GM20431 (cell line): ENCODE data around the gene HACL1.
"Not testable (repeated sequence)": the region's sequence is repeated elsewhere in the genome, so short reads cannot be mapped to it uniquely, and the experiment has no call there.

Source experiments
- in situ Hi-C: fragments of 300-500 bp; cut with MseI, MboI; formaldehyde crosslinking; loops from one replicate; pipeline ENCODE4 v1.15.0; 2020; ENCODE audit warnings: low sequenced_read_pairs; ENCODE audit not compliant: unreplicated experiment

Gene HACL1

DNA sequence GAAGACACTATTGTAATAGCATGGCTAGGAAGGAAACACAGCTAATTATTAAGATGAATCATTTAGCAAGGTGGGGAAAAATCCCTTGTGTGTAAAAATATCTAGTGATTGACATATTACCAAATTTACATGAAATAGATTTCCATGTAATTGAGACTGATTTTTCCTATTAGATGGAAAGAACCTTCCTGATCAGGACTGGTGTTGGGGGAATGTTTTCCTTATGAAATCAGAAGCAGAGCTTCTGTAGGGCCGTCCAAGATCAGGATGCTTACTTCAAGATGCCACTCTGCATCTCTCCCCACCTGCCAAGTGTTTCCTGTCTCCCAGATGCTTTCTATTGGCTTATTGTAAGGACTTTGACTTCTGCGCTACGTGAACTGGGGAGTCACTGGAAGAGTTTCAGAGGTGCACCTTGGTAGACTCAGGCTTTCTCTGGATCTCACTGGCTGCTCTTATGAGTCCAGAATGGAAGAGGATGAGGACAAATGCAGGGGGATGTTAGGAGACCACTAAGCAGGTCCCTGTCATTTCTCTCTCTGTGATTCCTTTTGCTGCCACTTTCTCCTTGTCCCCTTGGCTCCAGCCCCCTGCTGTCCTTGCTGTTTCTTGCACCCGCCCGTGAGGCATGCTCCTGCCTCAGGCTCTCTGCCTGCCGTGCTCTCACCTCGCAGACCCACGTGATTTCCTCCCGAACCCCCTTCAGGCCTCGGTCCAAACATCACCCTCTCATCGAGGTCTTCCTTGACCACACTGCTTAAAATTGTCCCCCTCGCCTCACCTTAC is 30.2 kb upstream of the HACL1 start:
- in situ Hi-C loops = loop anchor here (25.0 kb wide), 1 partner anchor 181 kb away; no protein-coding TSS in a partner anchor

DNA sequence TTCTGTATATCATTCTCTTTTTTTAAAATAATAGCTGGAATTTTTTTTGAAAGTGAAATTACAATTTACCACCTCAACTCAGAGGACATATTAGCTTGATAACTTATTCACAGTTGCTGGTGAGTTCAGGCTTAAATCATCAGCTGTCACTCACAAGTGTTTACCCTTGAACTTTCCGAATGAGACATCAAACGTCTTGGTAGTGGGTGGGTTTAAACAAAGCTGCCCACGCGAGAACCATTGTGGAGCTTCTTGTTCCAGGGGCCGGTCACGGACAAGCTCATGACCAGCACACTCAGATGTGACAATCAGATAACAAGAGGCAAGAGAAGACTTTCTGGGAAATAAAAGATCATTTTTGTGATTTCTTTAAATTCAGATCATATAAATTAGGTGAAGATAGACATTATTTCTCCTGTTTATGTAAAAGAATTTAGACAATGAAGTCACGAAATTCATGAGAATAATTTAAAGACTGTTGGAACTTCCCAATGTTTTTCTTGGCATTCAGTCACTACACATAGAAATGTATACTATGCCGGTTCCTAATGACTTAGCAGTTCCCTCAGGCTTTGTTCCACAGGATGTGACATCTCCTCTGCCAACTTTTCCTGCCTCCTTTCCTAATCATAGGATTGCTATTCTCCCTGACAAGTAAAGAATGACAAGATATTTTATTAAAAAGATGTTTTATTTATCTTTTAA is 29.4 kb upstream of the HACL1 start:
- in situ Hi-C loops = loop anchor here (25.0 kb wide), 1 partner anchor 182 kb away; no protein-coding TSS in a partner anchor

DNA sequence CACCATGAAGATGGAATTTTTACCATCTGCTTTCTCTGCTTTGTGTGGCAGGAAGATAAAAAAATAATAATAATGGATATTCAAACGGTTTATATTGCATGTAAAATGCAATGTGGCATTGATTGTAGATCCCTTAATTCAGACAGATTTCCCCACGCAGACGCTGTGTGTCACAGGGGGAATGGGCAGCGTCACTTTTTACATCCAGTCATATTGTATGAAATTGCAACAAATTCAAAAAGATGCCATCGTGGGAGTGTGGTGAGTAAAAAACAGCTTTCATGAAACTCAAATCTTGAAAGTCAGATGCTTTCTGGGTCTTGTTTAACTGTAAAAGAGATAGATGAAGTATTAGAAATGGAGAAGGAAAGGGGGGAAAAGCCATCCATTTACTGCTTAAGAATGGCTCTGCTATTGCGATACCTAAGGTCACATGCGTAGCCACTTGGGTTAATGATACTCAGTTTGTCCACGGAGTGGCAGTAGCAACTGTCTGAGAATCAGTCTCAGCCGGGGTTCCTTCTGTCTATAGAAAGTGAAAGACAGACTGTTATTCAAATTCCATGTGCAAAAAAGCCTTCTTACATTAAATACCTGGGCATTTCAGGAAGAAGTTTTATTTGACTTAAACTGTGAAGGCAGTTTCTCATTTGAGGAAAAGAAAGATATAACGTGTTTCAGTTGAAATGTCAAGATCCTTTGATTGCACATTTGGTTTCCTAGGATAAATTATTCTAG is 28.7 kb upstream of the HACL1 start:
- in situ Hi-C loops = loop anchor here (25.0 kb wide), 1 partner anchor 182 kb away; no protein-coding TSS in a partner anchor

DNA sequence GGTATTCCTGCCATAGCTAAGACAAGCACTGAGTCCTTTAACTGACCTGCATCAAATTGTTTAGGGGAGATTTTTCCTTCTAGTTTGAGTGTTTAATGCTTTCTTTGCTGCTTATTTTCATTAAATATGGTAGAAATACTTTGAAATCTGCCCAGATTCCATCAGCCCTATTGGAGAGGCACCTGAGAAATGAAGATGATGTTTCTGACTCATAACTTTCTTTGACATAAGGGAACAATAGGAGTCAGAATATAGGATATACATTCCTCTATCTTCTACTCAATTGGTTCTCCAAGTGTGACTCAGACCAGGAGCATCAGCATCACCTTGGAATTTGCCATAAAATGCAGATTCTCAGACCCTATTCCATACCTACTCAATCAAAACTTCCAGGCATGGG is 27.6 kb upstream of the HACL1 start:
- in situ Hi-C loops = loop anchor here (25.0 kb wide), 1 partner anchor 183 kb away; no protein-coding TSS in a partner anchor

DNA sequence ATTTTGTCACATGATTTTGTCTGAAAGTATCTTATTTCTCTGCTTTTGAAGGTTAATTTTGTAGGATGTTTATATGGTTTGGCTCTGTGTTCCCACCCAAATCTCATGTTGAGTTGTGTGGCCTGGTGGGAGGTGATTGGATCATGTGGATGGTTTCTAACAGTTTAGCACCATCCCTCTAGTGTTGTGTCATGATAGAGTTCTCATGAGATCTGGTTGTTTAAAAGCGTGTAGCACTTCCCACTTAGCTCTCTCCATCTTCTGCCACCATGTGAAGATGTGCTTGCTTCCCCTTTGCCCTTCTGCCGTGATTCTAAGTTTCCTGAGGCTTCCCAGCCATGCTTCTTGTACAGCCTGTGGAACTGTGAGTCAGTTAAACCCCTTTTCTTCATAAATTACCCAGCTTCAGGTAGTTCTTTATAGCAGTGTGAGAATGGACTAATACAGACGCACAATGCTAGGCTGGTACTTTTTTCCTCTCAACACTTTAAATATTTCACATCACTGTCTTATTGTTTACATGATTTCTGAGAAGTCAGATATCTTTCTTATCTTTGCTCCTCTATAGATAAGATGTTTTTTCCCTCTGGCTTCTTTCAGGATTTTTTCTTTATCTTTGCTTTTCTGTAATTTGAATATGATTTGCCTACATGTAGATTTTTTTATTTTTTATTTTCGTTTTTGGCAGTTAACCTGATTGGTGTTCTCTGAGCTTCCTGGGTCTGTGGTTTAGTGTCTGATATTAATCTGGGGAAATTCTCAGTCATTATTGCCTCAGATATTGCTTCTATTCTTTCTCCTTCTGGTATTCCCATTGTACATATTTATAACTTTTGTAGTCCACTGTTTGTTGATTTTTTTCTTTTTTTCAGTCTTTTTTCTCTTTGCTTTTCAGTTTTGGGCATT is 22.4 kb upstream of the HACL1 start:
- in situ Hi-C loops = no loop called here

DNA sequence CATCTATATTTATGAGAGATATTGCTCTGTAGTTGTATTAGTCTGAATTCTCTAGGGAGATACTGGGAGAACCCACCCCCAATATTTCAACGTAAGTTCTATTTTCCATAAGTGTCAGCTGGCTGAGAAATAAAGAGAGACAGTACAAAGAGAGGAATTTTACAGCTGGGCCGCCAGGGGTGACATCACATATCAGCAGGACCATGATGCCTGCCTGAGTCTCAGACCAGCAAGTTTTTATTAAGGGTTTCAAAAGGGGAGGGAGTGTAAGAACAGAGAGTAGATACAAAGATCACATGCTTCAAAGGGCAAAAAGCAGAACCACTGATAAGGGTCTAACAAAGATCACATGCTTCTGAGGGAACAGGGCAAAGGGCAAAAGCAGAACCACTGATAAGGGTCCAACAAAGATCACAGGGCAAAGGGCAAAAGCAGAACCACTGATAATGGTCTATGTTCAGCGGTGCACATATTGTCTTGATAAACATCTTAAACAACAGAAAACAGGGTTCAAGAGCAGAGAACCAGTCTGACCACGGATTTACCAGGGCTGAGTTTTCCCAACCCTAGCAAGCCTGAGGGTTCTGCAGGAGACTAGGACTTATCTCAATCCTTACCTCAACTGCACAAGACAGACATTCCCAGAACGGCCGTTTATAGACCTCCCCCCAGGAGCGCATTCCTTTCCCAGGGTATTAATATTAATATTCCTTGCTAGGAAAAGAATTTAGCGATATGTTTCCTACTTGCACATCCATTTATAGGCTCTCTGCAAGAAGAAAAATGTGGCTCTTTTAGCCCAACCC is 18.5 kb upstream of the HACL1 start:
- in situ Hi-C loops = not testable (repeated sequence)

DNA sequence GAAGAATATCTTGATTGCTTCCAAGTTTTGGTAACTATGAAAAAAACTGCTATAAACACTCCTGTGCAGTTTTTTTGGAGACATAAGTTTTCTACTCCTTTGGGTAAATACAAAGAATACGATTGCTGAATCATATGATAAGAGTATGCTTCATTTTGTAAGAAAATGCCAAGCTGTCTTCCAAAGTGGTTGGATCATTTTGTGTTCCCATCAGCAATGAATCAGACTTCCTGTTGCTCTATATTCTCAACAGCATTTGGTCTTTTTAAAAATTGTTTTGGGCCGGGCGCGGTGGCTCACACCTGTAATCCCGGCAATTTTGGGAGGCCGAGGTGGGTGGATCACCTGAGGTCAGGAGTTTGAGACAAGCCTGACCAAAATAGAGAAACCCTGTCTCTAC is 14.7 kb upstream of the HACL1 start:
- in situ Hi-C loops = no loop called here

DNA sequence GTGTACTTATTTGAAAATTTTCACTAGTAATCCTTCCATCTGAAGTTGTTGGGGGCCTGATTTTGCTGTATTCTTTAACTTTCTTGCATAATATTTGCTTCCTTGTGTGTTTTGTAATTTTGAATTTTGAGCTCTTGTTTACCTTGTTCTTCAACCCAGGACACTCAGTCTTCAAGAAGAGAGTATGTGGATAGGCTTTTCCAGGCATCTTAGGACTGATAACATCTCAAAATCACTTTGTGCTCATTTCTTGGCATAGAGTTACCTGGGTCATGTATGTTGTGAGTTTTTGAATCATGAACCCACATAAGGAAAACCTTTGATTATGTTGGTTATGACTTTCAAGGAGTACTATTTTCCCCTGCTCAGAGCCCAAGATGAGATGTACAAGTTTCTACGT is 13.6 kb upstream of the HACL1 start:
- in situ Hi-C loops = no loop called here

DNA sequence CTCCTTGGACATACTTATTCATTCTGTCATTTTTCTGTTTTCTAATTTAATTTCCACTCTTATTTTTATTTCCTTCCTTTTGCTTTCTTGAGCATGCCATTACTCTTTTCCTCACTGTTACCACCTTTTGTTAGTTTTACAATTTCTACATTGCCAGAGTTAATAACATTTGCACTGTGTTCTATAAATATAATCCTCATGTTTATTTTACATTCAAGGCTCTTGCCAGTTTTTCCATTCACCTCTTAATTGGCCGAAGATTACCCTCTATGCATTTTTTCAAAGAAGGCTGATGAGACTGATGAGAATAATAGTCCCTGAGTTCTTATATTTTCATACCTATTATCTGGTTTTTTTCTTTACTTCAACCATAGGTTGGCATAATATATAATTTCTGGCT is 10.6 kb upstream of the HACL1 start:
- in situ Hi-C loops = no loop called here

DNA sequence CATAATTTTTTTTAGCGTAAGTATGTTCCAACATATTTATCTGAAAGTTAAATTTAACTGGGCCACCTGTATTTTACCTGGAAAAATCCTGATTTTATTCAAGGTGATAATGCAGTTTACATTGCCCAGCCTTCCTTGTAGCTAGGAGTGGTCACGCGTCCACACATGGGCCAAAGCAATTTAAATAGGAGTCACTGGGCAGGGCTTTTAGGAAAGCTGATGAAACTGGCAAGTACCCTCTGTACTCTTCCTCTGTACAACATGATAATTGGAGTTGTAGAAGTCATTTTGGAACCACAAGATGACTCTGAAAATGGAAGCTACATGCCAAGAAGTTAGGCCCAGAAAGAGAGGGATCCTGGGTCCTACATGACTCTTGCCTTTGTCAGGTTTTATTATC is 9.6 kb upstream of the HACL1 start:
- in situ Hi-C loops = no loop called here

DNA sequence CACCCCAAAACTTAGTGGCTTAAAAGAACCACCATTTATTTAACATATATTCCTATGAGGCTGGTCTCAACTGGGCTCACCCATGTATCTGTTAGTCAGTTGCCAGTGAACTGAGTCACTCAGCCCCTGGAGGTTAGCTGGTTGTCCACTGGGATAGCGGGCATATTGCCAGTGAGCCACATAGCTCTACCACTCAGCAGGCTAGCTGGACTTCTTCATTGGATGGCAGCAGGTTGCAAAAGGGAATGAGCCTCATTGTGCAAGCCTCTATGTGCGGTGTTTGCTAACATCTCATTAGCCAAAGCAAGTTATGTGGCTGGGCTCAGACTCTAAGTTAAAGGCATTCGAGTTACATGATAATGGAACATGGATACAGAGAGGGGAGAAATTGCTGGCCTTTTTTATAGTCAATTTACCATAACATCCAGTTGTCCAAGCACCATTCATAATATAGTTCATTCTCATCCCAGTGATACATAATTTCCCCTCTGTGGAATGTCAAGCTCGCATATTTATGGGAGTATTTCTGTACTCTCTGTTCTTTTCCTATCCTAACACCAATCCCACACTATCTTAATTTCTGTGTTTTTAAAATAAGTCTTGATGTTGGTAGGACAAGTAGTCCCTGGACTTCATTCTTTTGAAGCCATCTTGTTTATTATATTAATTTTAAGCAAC is 8.9 kb upstream of the HACL1 start:
- in situ Hi-C loops = no loop called here

DNA sequence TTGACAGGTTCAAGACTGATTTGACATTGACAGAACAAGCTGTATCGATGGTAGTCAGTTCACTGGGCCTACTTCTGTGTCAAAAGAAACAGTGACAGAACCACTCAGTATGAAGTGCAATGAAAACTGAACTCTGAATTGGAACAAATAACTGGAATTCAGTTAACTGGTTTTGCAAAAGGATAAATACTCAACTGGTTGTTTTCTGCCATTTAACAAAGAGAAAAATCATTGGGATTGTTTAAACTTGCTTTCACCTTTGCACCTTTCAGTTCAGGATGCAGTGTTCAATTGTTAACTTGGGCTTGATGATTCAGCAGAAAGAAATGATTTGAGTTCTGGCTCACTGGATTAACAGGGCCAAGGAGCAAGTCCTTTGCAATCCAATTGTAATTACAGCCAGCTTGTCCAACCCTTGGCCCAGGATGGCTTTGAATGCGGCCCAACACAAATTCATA is 5.1 kb upstream of the HACL1 start:
- in situ Hi-C loops = no loop called here

DNA sequence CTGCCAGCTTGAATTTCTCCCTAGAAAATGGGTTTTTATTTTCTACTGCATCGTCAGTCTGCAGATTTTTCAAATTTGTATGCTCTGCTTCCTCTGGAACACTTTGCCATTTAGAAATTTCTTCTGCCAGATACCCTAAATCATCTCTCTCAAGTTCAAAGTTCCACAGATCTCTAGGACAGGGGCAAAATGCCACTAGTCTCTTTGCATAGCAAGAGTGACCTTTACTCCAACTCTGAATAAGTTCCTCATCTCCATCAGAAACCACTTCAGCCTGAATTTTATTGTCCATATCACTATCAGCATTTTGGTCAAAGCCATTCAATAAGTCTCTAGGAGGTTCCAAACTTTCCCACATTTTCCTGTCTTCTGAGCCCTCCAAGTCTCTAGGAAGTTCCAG is 3.2 kb upstream of the HACL1 start:
- in situ Hi-C loops = not testable (repeated sequence)

DNA sequence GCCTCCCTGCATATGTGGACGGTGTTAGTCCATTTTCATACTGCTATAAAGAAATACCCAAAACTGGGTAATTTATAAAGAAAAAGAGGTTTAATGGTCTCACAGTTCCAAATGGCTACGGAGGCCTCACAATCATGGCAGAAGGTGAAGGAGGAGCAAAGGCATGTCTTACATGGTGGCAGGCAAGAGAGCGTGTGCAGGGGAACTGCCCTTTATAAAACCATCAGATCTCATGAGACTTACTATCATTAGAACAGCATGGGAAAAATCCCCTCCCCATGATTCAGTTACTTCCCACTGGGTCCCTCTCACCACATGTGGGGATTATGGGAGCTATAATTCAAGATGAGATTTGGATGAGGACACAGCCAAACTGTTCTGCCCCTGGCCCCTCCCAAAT is 1.4 kb upstream of the HACL1 start:
- in situ Hi-C loops = not testable (repeated sequence)

DNA sequence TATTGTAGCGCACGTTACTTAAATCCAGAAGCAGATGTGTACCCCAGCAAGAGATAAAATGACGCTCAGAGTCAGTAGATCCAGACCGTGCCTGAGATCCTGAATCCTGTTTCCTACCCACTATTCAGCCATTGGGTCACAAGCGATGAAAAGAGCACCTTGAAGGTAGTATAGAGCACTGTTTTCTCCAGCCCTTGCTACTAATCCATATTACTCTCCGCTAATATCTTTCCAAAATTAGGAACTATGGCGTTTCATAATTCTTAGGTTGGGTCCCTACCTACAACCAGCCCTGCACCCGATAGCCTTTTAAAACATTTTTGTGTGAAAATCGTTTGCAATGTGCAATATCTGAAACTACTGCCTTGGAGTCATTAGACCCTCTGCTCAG is 772 bp upstream of the HACL1 start:
- in situ Hi-C loops = no loop called here

DNA sequence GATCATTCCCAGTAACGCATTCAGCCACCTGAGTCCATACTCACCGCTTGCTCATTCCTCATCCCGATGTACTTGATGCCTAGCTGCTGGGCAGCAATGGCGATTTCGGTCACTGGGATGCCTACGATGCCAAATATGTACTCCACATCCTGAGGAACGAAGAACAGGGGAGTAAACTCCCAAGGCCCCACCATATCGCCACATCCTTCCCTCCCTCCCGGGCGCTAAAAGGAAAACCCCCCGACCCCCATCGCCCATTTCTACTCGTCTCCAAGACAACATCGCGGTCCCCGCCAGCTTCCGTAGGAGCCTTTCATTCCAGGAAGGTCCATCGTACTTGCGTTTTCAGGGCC is 347 bp downstream of the HACL1 start:
- in situ Hi-C loops = no loop called here

DNA sequence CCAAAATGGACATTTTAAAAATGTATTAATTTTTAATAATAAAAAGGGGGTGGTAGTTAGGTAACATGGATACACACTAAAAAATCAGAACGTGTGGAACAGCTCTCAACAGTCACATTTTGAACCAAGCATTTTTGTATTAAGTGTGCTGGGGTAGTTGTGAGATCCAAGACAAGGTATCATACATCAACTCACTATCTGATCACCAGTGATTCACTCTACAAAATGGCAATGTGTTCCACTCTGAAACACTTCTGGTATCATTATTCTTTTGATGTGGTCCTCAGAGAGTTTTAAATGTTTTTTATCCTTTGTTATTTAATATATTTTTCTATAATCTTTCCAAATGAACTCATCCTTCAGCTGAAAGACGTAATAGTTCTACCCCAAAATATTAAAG is 5.4 kb downstream of the HACL1 start:
- in situ Hi-C loops = no loop called here

DNA sequence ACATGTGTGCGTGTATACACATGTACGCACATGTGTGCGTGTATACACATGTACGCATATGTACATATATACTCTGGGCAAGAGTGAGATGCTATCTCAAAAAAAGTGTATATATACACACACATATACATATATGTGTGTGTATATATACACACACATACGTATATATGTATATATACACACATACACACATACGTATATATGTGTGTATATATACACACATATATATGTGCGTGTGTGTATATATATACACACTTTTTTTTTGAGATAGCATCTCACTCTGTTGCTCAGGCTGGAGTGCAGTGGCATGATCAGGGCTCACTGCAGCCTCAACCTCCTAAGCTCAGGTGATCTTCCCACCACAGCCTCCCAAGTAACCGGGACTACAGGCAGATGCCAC is 8.4 kb downstream of the HACL1 start:
- in situ Hi-C loops = no loop called here

DNA sequence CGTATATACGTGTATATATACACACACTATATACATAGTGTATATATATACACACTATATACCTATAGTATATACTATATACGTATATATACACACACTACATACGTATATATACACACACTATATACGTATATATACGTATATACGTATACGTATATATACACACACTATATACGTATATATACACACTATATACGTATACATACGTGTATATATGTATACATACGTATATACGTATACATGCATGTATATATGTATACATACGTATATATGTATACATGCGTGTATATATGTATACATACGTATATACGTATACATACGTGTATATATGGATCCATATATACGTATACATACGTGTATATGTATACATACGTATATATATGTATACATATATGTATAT is 9.4 kb downstream of the HACL1 start:
- in situ Hi-C loops = no loop called here
